ENCODE measurements around the gene OLFM4. TPM values are rescaled to one million over a fixed set of nuclear protein-coding genes. Genes with fewer than 3 reads are reported as not detected.

OLFM4 gene
- total RNA-seq, 1 experiment from 2014 or later = 0.12 TPM

DNA sequence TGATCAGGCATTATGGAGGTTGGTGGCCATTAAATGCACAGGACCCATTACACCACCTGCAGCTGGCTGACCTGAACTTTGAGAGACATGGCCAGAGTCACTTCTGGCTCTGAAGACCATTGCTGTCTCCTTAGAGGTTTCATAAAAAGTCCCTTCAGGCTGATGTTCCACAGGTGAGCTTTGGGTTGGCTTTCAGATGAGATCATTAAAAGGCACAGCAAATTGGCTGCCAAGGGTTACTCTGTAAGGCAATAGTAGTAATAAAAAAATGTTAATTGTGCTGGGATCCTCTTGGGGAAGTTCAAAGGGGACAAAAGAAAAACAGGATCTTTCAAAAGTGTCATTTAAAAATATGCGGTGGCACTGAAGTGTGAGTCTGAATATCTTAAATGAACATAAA, 4.2 kb downstream of the OLFM4 start:
- Histone ChIP-seq H3K9me3 (ENCODE audit: control insufficient read depth in 1 of 2, insufficient read depth in 1 of 2, low read depth in 1 of 2, low read length in 2 of 2) (no peaks in the 10 kb centered on the region), H3K9ac (ENCODE audit: low read length) (no peak overlapping the region), H3K4me1 (ENCODE audit: control insufficient read depth in 1 of 2, insufficient read depth in 2 of 2, low read length in 2 of 2) (no peaks in the 10 kb centered on the region), H3K4me3 (replicated peaks in 1 of 2; ENCODE audit: low read depth in 1 of 2, low read length in 2 of 2) (no peak overlapping the region), H2AFZ (ENCODE audit: low read depth, low read length, poor library complexity, severe bottlenecking) (no peak overlapping the region), H3K4me2 (ENCODE audit: low read length) (no peak overlapping the region), H3K27ac (ENCODE audit: low read depth, low read length) (no peak overlapping the region), H3K27me3 (ENCODE audit: insufficient read depth, low read length) (no peaks in the 10 kb centered on the region), H3K79me2 (ENCODE audit: insufficient read depth, low read length) (no peaks in the 10 kb centered on the region), H3K9me2 (ENCODE audit: insufficient read depth) (no peaks in the 10 kb centered on the region), H4K20me1 (ENCODE audit: insufficient read depth) (no peaks in the 10 kb centered on the region), H3K36me3 (ENCODE audit: control insufficient read depth in 1 of 2, insufficient read depth in 2 of 2, low read length in 2 of 2) (no peaks in the 10 kb centered on the region)
- CTCF ChIA-PET = no interaction called here
- no TSS peak for BruUV-seq (replicated peaks)
- TF ChIP-seq, protein P1, sequence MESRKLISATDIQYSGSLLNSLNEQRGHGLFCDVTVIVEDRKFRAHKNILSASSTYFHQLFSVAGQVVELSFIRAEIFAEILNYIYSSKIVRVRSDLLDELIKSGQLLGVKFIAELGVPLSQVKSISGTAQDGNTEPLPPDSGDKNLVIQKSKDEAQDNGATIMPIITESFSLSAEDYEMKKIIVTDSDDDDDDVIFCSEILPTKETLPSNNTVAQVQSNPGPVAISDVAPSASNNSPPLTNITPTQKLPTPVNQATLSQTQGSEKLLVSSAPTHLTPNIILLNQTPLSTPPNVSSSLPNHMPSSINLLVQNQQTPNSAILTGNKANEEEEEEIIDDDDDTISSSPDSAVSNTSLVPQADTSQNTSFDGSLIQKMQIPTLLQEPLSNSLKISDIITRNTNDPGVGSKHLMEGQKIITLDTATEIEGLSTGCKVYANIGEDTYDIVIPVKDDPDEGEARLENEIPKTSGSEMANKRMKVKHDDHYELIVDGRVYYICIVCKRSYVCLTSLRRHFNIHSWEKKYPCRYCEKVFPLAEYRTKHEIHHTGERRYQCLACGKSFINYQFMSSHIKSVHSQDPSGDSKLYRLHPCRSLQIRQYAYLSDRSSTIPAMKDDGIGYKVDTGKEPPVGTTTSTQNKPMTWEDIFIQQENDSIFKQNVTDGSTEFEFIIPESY (IDR thresholded peaks at IDR 0.05; ENCODE audit: extremely low read depth, insufficient replicate concordance, low read length) = no peak
- TF ChIP-seq TCF7L2 (IDR thresholded peaks at IDR 0.05; ENCODE audit: borderline replicate concordance, extremely low read depth, insufficient read depth, insufficient read length) = no peak
- no peak for TF ChIP-seq JUND (IDR thresholded peaks at IDR 0.05)
- TF ChIP-seq POLR2AphosphoS5 (IDR thresholded peaks at IDR 0.05; ENCODE audit: low read depth, low read length) = no peak
- no peak for TF ChIP-seq EGR1 (IDR thresholded peaks at IDR 0.05; ENCODE audit: low read depth)
- no peak for TF ChIP-seq YY1 (IDR thresholded peaks at IDR 0.05; ENCODE audit: extremely low read depth, insufficient replicate concordance, low read depth, low read length)
- TF ChIP-seq CEBPB (IDR thresholded peaks at IDR 0.05; ENCODE audit: low read depth) = no peak
- TF ChIP-seq, protein P2, sequence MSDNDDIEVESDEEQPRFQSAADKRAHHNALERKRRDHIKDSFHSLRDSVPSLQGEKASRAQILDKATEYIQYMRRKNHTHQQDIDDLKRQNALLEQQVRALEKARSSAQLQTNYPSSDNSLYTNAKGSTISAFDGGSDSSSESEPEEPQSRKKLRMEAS (IDR thresholded peaks at IDR 0.05) = no peak
- no peak for TF ChIP-seq FOSL1 (IDR thresholded peaks at IDR 0.05; ENCODE audit: low read depth)
- no peak for TF ChIP-seq ELF1 (IDR thresholded peaks at IDR 0.05; ENCODE audit: borderline replicate concordance, low read depth)
- TF ChIP-seq, protein P3, sequence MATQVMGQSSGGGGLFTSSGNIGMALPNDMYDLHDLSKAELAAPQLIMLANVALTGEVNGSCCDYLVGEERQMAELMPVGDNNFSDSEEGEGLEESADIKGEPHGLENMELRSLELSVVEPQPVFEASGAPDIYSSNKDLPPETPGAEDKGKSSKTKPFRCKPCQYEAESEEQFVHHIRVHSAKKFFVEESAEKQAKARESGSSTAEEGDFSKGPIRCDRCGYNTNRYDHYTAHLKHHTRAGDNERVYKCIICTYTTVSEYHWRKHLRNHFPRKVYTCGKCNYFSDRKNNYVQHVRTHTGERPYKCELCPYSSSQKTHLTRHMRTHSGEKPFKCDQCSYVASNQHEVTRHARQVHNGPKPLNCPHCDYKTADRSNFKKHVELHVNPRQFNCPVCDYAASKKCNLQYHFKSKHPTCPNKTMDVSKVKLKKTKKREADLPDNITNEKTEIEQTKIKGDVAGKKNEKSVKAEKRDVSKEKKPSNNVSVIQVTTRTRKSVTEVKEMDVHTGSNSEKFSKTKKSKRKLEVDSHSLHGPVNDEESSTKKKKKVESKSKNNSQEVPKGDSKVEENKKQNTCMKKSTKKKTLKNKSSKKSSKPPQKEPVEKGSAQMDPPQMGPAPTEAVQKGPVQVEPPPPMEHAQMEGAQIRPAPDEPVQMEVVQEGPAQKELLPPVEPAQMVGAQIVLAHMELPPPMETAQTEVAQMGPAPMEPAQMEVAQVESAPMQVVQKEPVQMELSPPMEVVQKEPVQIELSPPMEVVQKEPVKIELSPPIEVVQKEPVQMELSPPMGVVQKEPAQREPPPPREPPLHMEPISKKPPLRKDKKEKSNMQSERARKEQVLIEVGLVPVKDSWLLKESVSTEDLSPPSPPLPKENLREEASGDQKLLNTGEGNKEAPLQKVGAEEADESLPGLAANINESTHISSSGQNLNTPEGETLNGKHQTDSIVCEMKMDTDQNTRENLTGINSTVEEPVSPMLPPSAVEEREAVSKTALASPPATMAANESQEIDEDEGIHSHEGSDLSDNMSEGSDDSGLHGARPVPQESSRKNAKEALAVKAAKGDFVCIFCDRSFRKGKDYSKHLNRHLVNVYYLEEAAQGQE (IDR thresholded peaks at IDR 0.05; ENCODE audit: low read depth) = no peak
- TF ChIP-seq EZH2 (IDR thresholded peaks at IDR 0.05) = no peak
- no peak for TF ChIP-seq SRF (IDR thresholded peaks at IDR 0.05; ENCODE audit: low read depth)
- TF ChIP-seq, protein P4, sequence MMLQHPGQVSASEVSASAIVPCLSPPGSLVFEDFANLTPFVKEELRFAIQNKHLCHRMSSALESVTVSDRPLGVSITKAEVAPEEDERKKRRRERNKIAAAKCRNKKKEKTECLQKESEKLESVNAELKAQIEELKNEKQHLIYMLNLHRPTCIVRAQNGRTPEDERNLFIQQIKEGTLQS (IDR thresholded peaks at IDR 0.05) = no peak
- TF ChIP-seq POLR2A (IDR thresholded peaks at IDR 0.05; ENCODE audit: borderline replicate concordance, extremely low read depth, insufficient read depth, insufficient read length) = no peak
- no peak for TF ChIP-seq SIN3A (IDR thresholded peaks at IDR 0.05; ENCODE audit: low read depth)
- no peak for TF ChIP-seq RAD21 (IDR thresholded peaks at IDR 0.05; ENCODE audit: low read depth)
- no peak for TF ChIP-seq SP1 (IDR thresholded peaks at IDR 0.05; ENCODE audit: low read depth)
- no peak for ATAC-seq
- no peak for DNase-seq (ENCODE audit: low read depth, low spot score)
- intact Hi-C loops (cut with micrococcal nuclease) = no loop called here
- POLR2A ChIA-PET = no interaction called here
- RAD21 ChIA-PET (ENCODE audit: low non-redundant PET in 1 of 2, low total read pairs in 2 of 2, uncharacterized antibody in 2 of 2, unreplicated experiment in 2 of 2) = no interaction called here

All from HCT116 (cell line).